DMS153 treated with DMSO at 0.1 percent for 48 hours (cell line): ENCODE measurements around the gene OLIG2.

Experiments used
- DNase-seq: peaks from one replicate; lab custom pipeline; 2025; ENCODE audit not compliant: unreplicated experiment; lab: John Stamatoyannopoulos, UW

OLIG2 gene

DNA sequence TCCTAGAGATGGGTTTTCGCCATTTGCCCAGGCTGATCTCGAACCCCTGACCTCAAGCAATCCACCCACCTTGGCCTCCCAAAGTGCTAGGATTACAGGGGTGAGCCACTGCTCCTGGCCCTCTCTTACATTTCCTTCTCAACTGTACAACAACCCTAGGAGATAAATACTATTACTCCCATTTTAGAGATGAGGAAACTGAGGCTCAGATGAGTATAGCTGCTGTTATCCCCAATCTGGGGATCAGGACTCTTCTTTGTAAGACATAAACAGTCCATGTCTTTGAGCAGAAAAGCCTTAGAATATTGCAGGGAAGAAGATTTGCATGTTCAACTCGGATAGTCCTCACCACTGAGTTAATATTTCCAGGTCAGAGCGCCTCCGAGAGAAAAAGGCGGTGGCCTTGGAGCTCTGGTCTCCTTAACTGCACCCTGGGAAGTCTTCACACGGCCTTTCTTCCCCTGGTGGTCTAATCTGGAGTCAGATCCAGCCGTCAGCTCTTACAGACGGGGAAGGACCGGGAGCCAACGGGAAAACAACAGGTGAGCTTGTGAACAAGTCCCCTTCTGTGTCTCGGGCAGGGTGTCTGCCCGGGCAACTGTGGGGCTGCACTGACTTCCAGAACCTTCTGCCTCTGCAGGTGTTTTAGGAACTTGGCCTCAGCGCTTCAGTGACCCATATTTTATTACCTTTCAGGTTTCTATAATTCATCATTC is 38.3 kb downstream of the OLIG2 start:
- no peak for DNase-seq

DNA sequence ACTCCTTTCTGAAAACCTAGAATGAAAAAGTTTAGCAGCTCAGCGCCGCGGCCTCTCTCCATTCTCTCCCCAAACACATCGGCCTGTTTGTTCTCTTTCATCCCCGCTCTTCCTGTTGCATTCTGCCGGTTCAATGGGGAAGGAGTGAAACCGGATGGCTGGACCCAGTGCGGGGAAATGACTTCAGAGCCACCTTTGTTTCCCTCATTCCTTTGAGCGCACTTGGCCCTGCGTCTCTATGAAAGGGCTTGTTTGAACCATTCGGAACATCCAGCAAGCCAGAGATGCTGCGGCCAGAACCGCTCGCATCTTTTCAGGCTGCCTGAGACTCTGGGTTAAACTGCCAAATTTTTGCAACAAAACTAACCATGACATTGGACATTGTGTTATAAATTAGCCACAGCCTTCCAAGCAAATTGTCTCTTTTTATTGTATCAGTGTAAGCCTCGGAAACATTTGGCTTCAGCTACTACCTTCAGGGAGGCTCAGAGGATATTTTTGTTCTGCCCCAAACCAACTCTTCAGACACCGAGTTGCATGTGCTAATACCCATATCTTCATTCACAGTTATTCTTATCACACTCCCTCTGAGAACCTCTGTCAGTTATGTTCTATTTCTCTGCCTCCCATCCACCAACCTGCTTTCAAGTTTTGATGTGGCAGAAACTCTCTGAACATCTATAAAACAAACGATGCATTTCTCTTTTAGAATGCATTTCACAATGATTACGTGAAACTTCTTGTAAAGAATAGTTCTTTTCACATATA is 39.1 kb downstream of the OLIG2 start:
- DNase-seq = no peak

DNA sequence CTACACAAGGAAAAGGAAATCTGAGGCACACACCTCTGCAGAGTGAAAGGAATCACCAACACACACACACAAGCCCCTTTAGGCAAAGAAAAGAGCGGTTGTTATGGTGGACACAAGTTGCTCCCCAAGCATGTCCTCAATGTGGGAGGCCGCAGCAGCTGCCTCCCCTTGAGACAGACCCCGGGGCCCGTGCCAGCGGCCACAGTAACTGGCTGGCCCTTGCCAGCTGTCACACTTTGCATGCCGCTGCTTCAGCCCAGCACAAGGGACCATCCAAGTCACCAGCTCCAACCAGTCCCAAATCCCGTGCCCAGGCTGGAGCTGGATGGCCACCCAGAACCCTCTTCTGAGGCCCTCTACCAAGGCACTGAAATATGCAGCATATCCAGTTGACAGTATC is 41.3 kb downstream of the OLIG2 start:
- DNase-seq = no peak

DNA sequence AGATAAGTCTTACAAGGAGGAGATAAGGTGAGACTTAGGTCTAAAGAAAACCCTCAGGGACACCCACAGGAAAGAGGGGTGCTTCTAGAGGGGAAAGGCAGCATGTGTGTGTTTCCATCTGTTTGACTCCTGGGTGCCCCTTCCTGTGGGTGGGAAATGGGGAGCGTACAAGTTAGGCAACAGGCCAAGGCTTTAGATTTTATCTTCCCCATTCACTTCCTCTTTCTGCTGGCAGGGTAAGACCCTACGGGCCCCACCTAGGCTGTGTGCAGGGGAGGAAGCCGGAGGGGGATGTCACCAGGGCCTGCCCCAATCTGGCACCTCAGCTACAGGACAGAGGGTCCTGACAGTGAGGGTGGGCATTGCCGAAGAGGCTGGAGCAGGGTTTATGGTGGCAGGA is 41.7 kb downstream of the OLIG2 start:
- DNase-seq = no peak

DNA sequence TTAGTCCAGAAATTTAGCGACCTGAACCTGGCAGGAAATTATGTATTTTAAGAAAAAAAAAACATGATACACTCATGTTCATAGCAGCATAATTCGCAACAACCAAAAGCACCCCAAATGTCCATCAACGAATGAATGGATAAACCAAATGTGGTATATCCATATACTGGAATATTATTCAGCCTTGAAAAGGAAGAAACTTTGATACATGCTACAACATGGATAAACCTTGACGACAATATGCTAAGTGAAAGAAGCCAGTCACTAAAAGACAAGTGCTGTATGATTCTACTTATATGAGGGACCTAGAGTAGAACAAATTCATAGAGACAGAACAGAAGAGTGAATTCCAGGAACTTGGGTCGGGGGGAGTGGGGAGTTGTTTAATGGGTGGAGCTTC is 43.5 kb downstream of the OLIG2 start:
- DNase-seq = no peak

DNA sequence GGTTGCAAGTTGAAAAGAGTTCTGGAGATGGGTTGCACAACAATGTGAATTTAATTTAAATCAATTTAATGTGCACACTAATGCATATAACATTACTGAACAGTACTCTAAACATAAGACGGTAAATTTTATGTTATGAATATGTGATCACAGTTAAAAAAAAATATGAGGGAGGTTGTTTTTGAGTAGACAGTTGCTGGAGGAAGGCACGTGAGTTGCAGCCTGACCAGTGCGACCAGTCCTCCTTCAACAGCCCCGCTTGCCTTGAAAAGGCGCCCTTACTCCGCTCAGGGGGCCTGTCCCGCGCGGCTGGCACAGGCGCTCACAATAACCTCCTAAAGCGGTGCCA is 43.9 kb downstream of the OLIG2 start:
- no peak for DNase-seq

DNA sequence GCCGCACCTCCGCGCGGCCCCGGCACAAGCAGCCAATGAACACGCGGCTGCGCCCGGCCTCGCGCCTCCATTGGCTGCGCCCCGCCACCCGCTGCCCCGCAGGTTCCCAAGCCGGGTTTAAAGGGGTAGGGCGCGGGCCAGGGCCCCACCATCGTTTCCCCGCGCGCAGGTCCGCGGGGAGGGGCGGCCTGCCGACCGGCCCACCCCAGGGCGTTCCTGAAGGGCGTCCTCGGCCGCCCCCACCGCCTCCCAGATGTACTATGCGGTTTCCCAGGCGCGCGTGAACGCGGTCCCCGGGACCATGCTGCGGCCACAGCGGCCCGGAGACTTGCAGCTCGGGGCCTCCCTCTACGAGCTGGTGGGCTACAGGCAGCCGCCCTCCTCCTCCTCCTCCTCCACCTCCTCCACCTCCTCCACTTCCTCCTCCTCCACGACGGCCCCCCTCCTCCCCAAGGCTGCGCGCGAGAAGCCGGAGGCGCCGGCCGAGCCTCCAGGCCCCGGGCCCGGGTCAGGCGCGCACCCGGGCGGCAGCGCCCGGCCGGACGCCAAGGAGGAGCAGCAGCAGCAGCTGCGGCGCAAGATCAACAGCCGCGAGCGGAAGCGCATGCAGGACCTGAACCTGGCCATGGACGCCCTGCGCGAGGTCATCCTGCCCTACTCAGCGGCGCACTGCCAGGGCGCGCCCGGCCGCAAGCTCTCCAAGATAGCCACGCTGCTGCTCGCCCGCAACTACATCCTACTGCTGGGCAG is 44.4 kb downstream of the OLIG2 start, which contains the start of gene OLIG1:
OLIG1 (plus strand) TSS at position 148 of the 750 bp plus-strand sequence; CDS start at position 254, 106 bp downstream.
- peak; percentile 5 for DNase-seq

DNA sequence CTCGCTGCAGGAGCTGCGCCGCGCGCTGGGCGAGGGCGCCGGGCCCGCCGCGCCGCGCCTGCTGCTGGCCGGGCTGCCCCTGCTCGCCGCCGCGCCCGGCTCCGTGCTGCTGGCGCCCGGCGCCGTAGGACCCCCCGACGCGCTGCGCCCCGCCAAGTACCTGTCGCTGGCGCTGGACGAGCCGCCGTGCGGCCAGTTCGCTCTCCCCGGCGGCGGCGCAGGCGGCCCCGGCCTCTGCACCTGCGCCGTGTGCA is 44.9 kb downstream of the OLIG2 start:
- no peak for DNase-seq

DNA sequence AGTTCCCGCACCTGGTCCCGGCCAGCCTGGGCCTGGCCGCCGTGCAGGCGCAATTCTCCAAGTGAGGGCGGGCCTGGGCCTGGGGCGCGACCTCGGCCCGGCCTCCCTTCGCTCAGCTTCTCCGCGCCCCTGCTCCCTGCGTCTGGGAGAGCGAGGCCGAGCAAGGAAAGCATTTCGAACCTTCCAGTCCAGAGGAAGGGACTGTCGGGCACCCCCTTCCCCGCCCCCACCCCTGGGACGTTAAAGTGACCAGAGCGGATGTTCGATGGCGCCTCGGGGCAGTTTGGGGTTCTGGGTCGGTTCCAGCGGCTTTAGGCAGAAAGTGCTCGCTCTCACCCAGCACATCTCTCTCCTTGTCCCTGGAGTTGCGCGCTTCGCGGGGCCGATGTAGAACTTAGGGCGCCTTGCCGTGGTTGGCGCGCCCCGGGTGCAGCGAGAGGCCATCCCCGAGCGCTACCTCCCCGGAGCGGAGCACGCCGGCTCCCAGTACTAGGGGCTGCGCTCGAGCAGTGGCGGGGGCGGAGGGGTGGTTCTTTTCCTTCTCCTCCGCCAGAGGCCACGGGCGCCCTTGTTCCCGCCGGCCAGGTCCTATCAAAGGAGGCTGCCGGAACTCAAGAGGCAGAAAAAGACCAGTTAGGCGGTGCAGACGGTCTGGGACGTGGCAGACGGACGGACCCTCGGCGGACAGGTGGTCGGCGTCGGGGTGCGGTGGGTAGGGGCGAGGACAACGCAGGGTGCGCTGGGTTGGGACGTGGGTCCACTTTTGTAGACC is 45.4 kb downstream of the OLIG2 start:
- no peak for DNase-seq

DNA sequence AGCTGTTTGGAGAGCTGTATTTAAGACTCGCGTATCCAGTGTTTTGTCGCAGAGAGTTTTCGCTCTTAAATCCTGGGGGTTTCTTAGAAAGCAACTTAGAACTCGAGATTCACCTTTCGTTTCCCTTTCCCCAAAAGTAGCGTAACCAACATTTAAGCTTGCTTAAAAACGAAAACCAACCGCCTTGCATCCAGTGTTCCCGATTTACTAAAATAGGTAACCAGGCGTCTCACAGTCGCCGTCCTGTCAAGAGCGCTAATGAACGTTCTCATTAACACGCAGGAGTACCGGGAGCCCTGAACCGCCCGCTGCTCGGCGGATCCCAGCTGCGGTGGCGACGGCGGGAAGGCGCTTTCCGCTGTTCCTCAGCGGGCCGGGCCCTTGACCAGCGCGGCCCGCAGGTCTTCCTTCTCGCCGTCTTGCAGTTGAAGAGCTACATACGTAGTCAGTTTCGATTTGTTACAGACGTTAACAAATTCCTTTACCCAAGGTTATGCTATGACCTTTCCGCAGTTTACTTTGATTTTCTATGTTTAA is 46.1 kb downstream of the OLIG2 start:
- no peak for DNase-seq

DNA sequence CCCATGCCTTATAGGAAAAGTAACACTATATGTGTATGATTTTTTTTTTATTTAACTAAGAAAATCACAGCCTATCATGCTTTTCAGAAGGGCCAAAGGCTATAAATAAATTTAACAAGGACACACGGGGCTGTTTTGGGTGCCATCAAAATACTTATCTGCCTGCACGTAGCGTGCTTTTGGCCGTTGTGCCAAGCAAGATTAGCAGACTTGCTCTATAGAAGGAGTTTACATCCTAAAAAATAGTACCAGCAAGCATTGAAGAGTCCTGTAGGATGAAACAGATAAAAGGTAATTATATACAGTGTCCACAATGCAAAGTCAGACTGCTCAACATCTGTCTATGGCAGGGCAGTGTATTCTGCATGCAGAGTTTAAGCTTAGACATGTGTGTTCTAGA is 47.9 kb downstream of the OLIG2 start:
- DNase-seq = no peak

DNA sequence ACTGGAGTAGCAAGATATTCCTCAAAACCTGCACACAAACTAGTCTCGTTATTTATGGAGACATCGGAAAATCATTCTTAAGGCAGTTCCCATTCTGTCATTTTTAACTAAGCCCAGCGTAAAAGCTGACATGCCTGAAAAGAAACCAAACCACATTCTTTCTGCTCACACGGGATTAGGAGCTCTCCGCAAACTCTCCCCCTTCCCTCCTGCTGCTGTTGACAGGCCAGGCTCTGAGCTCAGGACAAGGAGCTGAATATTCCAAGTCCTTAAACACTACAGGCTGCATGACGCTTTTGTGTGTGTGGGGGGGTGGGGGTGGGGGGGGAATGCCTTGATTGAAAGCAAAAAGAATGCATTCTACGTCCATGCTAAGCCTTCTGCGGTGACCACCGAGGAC is 49.4 kb downstream of the OLIG2 start:
- DNase-seq = no peak

DNA sequence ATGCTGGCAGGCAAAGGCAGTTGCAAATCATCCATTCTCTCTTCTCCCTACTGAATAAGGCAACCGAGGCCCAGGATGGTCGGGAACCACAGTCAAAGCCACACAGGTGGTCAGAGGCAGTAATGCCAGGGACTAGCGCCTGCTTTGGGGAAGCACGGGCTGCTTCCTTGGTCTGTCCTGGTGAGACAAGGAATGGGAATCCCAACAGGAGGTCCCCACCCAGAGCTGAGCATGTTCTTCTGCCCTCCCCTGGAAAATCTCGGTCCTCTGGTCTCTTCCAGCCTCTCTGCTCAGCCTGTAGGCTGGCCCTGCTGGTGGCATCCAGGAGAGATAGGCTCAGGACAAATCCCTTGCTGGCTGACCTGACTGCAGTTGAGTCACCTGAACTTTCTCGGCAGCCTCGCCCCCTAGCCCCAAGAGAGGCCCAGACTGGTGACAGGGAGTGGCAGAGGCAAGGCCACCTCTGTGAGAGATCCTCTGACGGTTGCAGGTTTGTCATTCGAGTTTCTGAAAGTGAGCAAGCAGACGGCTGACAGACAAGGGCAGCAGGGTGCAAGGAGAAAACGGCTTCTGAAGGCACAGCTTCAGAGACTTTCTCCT is 50.0 kb downstream of the OLIG2 start:
- no peak for DNase-seq

DNA sequence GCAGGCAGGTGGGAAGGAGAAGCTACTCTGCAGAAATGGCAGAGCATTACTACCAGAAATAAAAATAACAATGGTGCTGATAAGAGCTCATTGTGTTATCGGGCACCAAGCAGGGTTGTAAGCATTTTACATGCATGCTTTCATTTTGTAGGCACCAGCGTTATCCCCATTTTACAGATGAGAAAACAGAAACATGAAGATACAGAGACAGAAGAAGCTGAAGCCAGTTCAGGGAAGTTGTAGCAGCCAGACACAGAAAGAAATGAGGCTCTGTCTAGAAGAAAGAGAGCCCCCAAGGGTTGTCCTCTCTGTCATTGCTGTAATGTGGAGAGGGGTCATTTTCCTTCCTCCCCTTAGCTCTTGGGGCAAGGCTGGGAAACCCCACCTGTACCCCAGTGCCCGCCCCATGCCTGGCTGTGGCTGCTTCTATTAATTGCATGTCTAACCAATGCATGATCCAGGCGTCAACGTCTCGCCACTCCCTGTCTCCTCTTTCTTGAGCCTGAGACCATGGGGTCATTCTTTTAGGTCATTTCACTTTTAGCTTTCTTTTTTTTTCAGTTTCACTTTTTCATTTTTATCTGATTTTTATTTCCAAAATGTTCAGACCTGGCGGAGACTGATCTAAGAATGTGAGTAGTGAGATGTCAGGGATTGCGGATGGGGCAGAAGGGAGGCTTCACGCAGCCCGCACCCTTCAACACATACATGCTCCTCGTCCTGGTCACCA is 51.0 kb downstream of the OLIG2 start:
- DNase-seq = no peak
